NCI-H146 (cell line): Measurements from ENCODE around the gene NRP2.

Source experiments
- DNase-seq: peaks from one replicate; lab custom pipeline; 2025; lab: John Stamatoyannopoulos, UW

Gene NRP2

GRCh38 chr2:205730701-205731582, 48.6 kb downstream of the NRP2 start:
- no peak for DNase-seq

GRCh38 chr2:205731583-205731981, 49.3 kb downstream of the NRP2 start:
- DNase-seq = no peak

- no peak for DNase-seq
Observed at GRCh38 chr2:205732314-205732713, 50.0 kb downstream of the NRP2 start.

GRCh38 chr2:205733082-205733481, 50.8 kb downstream of the NRP2 start:
- no peak for DNase-seq

GRCh38 chr2:205733648-205734047, 51.3 kb downstream of the NRP2 start:
- DNase-seq = no peak

- DNase-seq = no peak
Observed at GRCh38 chr2:205734436-205735037, 52.2 kb downstream of the NRP2 start.

GRCh38 chr2:205738117-205738968, 56.0 kb downstream of the NRP2 start:
- DNase-seq = no peak

- no peak for DNase-seq
Observed at GRCh38 chr2:205739620-205740019, 57.3 kb downstream of the NRP2 start.

GRCh38 chr2:205740381-205740780, 58.1 kb downstream of the NRP2 start:
- no peak for DNase-seq

- no peak for DNase-seq
Observed at GRCh38 chr2:205741256-205741978, 59.1 kb downstream of the NRP2 start.

- DNase-seq = no peak
Observed at GRCh38 chr2:205743137-205743536, 60.8 kb downstream of the NRP2 start.

- DNase-seq = no peak
Observed at GRCh38 chr2:205744074-205744591, 61.8 kb downstream of the NRP2 start.

- DNase-seq = no peak
Observed at GRCh38 chr2:205745661-205746419, 63.5 kb downstream of the NRP2 start.

GRCh38 chr2:205746420-205746785, 64.1 kb downstream of the NRP2 start:
- DNase-seq = no peak

- DNase-seq = no peak
Observed at GRCh38 chr2:205747829-205748386, 65.6 kb downstream of the NRP2 start.

GRCh38 chr2:205748639-205749038, 66.3 kb downstream of the NRP2 start:
- DNase-seq = peak; percentile 51

- DNase-seq = no peak
Observed at GRCh38 chr2:205749078-205749477, 66.8 kb downstream of the NRP2 start.

- DNase-seq = no peak
Observed at GRCh38 chr2:205750797-205751196, 68.5 kb downstream of the NRP2 start.

GRCh38 chr2:205751569-205752031, 69.3 kb downstream of the NRP2 start:
- DNase-seq = no peak

- no peak for DNase-seq
Observed at GRCh38 chr2:205752296-205752820, 70.1 kb downstream of the NRP2 start.
